BLaER1 treated with 17β-estradiol and CSF1 and Interleukin-3, amounts not matched to agents 10 nM and 100 nM (cell line): ENCODE data around the gene FGF10.

Experiments used
- H3K27ac ChIP-seq, 11 experiments: shearing (Covaris generic); formaldehyde crosslinking; 2 replicates each; pipeline ENCODE4 v1.8.1; 2022
- H3K27me3 ChIP-seq, 11 experiments: shearing (Covaris generic); formaldehyde crosslinking; 2 replicates each; pipeline ENCODE4 v1.8.1; 2022
- H3K36me3 ChIP-seq, 11 experiments: shearing (Covaris generic); formaldehyde crosslinking; 2 replicates each; pipeline ENCODE4 v1.8.1; 2022
- H3K4me1 ChIP-seq, 10 experiments: shearing (Covaris generic); formaldehyde crosslinking; 2 replicates each; pipeline ENCODE4 v1.8.1; 2022
- H3K4me2 ChIP-seq, 11 experiments: shearing (Covaris generic); formaldehyde crosslinking; 2 replicates each; pipeline ENCODE4 v1.8.1; 2022
- H3K4me3 ChIP-seq, 10 experiments: shearing (Covaris generic); formaldehyde crosslinking; 2 replicates each; pipeline ENCODE4 v1.8.1; 2022
- H3K9ac ChIP-seq, 11 experiments: shearing (Covaris generic); formaldehyde crosslinking; 2 replicates each; pipeline ENCODE4 v1.8.1; 2022
- H3K9me3 ChIP-seq, 11 experiments: shearing (Covaris generic); formaldehyde crosslinking; replicated peaks in 1 of 11; 2 replicates each; pipeline ENCODE4 v1.8.1; 2022
- H4K20me1 ChIP-seq, 11 experiments: shearing (Covaris generic); formaldehyde crosslinking; 2 replicates each; pipeline ENCODE4 v1.8.1; 2022
- Cebpa-rat ChIP-seq, 11 experiments: shearing (Covaris generic); IDR thresholded peaks; 2 replicates each; pipeline ENCODE4 v1.8.1; 2022

Gene FGF10

GRCh38 chr5:44332285-44332971 is 56.8 kb downstream of the FGF10 start:
- Histone ChIP-seq H3K4me1 (peaks cover 0 to 4% (median 0%) of the 10 kb centered on the region in 10 experiments; a peak in 1 of 20 replicates), H3K9ac (no peak overlapping the region), H3K9me3 (no peaks in the 10 kb centered on the region), H3K27me3 (no peaks in the 10 kb centered on the region), H3K4me2 (no peak overlapping the region), H3K4me3 (no peak overlapping the region), H4K20me1 (no peaks in the 10 kb centered on the region), H3K27ac (no peak overlapping the region), H3K36me3 (no peaks in the 10 kb centered on the region)
- no peak for TF ChIP-seq Cebpa-rat (IDR thresholded peaks at IDR 0.05)

GRCh38 chr5:44331471-44332050 is 57.7 kb downstream of the FGF10 start:
- Histone ChIP-seq H3K4me2 (no peak overlapping the region), H3K4me1 (peaks cover 0 to 4% (median 0%) of the 10 kb centered on the region in 10 experiments; a peak in 1 of 20 replicates), H3K36me3 (no peaks in the 10 kb centered on the region), H3K27ac (no peak overlapping the region), H3K9me3 (no peaks in the 10 kb centered on the region), H4K20me1 (no peaks in the 10 kb centered on the region), H3K9ac (no peak overlapping the region), H3K4me3 (no peak overlapping the region), H3K27me3 (no peaks in the 10 kb centered on the region)
- no peak for TF ChIP-seq Cebpa-rat (IDR thresholded peaks at IDR 0.05)

- Histone ChIP-seq H3K9ac (no peak overlapping the region), H3K9me3 (no peaks in the 10 kb centered on the region), H4K20me1 (no peaks in the 10 kb centered on the region), H3K4me1 (peaks cover 0 to 4% (median 0%) of the 10 kb centered on the region in 10 experiments; a peak in 1 of 20 replicates), H3K27ac (no peak overlapping the region), H3K36me3 (no peaks in the 10 kb centered on the region), H3K4me3 (no peak overlapping the region), H3K27me3 (no peaks in the 10 kb centered on the region), H3K4me2 (no peak overlapping the region)
- no peak for TF ChIP-seq Cebpa-rat (IDR thresholded peaks at IDR 0.05)
These were observed 59.5 kb downstream of the FGF10 start for GRCh38 chr5:44329716-44330115.

- Histone ChIP-seq H3K4me2 (no peak overlapping the region), H4K20me1 (no peaks in the 10 kb centered on the region), H3K9me3 (no peaks in the 10 kb centered on the region; a peak in 1 of 22 replicates), H3K9ac (no peak overlapping the region), H3K27ac (no peak overlapping the region), H3K4me1 (no peaks in the 10 kb centered on the region), H3K27me3 (no peaks in the 10 kb centered on the region), H3K4me3 (no peak overlapping the region), H3K36me3 (no peaks in the 10 kb centered on the region)
- TF ChIP-seq Cebpa-rat (IDR thresholded peaks at IDR 0.05): no peak
These were observed 68.0 kb downstream of the FGF10 start for GRCh38 chr5:44321144-44321725.

- Histone ChIP-seq H3K27ac (no peak overlapping the region), H4K20me1 (no peaks in the 10 kb centered on the region), H3K27me3 (no peaks in the 10 kb centered on the region), H3K36me3 (no peaks in the 10 kb centered on the region), H3K9me3 (no peaks in the 10 kb centered on the region; a peak in 1 of 22 replicates), H3K4me2 (no peak overlapping the region), H3K4me1 (no peaks in the 10 kb centered on the region), H3K4me3 (no peak overlapping the region), H3K9ac (no peak overlapping the region)
- TF ChIP-seq Cebpa-rat (IDR thresholded peaks at IDR 0.05): no peak
These were observed 69.0 kb downstream of the FGF10 start for GRCh38 chr5:44320188-44320587.

DNA sequence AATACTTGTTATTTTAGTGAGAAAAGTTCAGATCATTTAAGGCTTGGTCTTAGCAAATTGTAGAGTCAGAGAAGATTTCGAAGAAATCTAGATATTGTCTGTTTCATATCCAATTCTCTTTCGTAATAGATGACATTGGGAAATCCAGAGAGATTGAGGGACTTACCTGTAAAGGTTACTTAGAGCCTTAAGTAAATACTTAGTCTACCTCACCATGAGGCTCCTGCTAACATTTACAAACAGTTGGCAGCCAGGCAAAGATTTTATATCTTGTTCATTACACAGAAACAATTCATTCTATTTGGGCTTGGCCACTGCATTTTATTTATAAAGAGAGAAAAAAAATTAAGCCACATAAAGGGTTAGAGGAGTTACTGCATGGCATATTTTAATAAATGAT is 70.3 kb downstream of the FGF10 start:
- no peaks in the 10 kb centered on the region for H3K27me3 ChIP-seq
- TF ChIP-seq Cebpa-rat (IDR thresholded peaks at IDR 0.05): no peak
- H3K27ac ChIP-seq: no peak overlapping the region

DNA sequence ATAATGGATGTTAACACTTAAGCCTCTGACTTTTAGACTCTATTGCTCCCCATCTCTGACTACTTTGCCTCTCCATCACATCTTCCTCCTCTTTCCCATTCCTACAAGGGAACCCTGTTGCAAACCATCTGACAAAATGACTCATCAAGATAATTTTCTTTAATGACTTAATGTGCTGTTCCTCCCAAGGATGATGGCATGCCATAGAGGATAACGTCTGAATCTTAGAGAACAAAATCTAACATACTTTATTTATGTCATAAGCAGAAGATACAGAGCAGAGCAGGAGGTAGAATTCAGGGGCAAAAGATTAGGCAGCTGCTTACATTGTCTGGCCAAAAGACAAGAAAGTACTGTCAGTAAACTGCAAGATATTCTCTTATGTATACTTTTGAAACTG is 76.8 kb downstream of the FGF10 start:
- no peaks in the 10 kb centered on the region for H4K20me1 ChIP-seq
- H3K36me3 ChIP-seq: no peaks in the 10 kb centered on the region
- no peak overlapping the region for H3K9ac ChIP-seq
- no peak overlapping the region for H3K4me3 ChIP-seq
- H3K4me2 ChIP-seq: no peak overlapping the region
- H3K27me3 ChIP-seq: no peaks in the 10 kb centered on the region
- no peak overlapping the region for H3K27ac ChIP-seq
- TF ChIP-seq Cebpa-rat (IDR thresholded peaks at IDR 0.05): no peak
- H3K4me1 ChIP-seq: no peaks in the 10 kb centered on the region
- no peaks in the 10 kb centered on the region for H3K9me3 ChIP-seq

More for the DNA sequence above, 70.3 kb downstream of the FGF10 start:
- no peak overlapping the region for H3K4me3 ChIP-seq
- no peaks in the 10 kb centered on the region for H3K4me1 ChIP-seq
- no peaks in the 10 kb centered on the region; a peak in 1 of 22 replicates for H3K9me3 ChIP-seq
- no peak overlapping the region for H3K4me2 ChIP-seq
- no peaks in the 10 kb centered on the region for H3K36me3 ChIP-seq
- no peaks in the 10 kb centered on the region for H4K20me1 ChIP-seq
- no peak overlapping the region for H3K9ac ChIP-seq

GRCh38 chr5:44300551-44300950 is 88.7 kb downstream of the FGF10 start:
- Histone ChIP-seq H3K27ac (no peak overlapping the region), H3K36me3 (no peaks in the 10 kb centered on the region), H3K27me3 (no peaks in the 10 kb centered on the region), H3K9me3 (no peaks in the 10 kb centered on the region), H3K4me3 (no peak overlapping the region), H4K20me1 (no peaks in the 10 kb centered on the region), H3K4me1 (peaks cover 0 to 13% (median 9%) of the 10 kb centered on the region in 10 experiments; a peak in 9 of 20 replicates), H3K9ac (no peak overlapping the region), H3K4me2 (no peak overlapping the region)
- no peak for TF ChIP-seq Cebpa-rat (IDR thresholded peaks at IDR 0.05)

DNA sequence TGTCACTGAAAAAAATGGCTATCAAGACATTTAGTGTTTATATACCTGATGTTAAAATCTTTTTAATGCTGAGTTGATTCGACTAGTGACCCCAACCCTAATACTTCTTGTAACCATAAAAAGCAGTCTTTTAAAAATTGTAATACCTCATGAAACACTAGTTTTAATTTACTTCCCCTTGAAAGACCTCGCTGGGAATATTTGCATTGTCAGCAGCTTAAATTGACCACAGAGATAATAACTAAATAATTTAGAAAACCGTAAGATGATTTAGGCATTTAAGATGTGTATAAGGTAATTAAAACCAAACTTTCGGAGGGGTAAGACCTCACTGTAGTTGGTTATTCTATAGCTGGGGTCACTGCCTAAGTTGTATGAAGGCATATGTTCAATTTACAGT is 89.8 kb downstream of the FGF10 start:
- H3K9me3 ChIP-seq: no peaks in the 10 kb centered on the region
- no peak overlapping the region for H3K4me2 ChIP-seq
- H3K27ac ChIP-seq: no peak overlapping the region
- H3K9ac ChIP-seq: no peak overlapping the region
- peaks cover 0 to 13% (median 9%) of the 10 kb centered on the region in 10 experiments; a peak in 9 of 20 replicates for H3K4me1 ChIP-seq
- H3K4me3 ChIP-seq: no peak overlapping the region
- H4K20me1 ChIP-seq: no peaks in the 10 kb centered on the region
- no peaks in the 10 kb centered on the region for H3K36me3 ChIP-seq
- no peaks in the 10 kb centered on the region for H3K27me3 ChIP-seq
- TF ChIP-seq Cebpa-rat (IDR thresholded peaks at IDR 0.05): no peak
